ENCODE results near the gene ATP6V0E2. TPM values are rescaled to one million over a fixed set of nuclear protein-coding genes. Genes with fewer than 3 reads are reported as not detected.

The ATP6V0E2 gene
- total RNA-seq, 1 donor from 2014 or later: 40.8 TPM

DNA sequence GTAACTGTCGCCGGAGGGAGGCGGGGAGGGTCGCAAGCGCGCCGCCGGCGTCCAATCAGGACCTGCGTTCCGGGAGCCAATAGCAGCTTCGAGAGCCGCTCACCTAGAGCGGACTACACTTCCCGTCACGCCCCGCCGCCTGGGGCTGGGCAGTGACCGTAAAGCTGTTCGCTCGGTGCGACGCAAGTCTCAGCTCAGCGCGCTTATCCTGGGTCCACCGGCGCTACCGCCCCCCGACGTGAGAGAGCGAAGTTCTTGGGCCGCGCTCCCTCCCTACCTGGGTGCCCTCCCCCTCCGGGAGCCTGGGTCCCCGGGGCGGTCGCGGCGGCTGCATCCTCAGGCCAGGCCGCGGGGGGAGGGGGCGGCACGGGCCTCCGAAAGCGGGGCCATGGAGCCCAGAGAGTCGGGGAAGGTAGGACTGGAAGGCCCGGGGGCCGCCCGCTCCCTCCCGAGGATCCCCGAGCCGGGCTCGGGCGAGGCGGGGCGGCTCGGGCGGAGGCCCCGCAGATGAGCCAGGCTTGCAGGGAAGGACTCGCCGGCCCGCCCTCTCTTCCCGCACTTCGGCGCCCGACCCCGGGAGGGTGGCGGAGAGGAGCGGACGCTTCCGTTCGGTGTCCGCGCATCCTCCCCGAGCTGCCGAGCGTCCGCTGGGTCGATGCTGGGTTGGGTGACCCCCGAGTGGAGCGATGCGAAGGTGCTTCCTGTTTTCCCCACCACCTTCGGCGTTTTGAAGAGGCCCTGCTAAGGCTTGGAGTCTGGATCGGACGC is 35.4 kb upstream of the ATP6V0E2 start, which contains the start of gene ZNF862:
Gene ZNF862, plus strand, starts transcription at position 152 of the 768 bp plus-strand sequence. Its CDS starts 237 bp downstream, at position 389.
- TF ChIP-seq, protein P1, sequence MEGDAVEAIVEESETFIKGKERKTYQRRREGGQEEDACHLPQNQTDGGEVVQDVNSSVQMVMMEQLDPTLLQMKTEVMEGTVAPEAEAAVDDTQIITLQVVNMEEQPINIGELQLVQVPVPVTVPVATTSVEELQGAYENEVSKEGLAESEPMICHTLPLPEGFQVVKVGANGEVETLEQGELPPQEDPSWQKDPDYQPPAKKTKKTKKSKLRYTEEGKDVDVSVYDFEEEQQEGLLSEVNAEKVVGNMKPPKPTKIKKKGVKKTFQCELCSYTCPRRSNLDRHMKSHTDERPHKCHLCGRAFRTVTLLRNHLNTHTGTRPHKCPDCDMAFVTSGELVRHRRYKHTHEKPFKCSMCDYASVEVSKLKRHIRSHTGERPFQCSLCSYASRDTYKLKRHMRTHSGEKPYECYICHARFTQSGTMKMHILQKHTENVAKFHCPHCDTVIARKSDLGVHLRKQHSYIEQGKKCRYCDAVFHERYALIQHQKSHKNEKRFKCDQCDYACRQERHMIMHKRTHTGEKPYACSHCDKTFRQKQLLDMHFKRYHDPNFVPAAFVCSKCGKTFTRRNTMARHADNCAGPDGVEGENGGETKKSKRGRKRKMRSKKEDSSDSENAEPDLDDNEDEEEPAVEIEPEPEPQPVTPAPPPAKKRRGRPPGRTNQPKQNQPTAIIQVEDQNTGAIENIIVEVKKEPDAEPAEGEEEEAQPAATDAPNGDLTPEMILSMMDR (IDR thresholded peaks at IDR 0.05; ENCODE audit: insufficient read depth, low read length, poor library complexity, severe bottlenecking): no peak
- DNase-seq (ENCODE audit: low read depth): peak; percentile 92
- no peaks in the 10 kb centered on the region for H3K36me3 ChIP-seq (ENCODE audit: control insufficient read depth, insufficient read depth, low read length)
- peak within 1 kb of the TSS; percentile 84 for H3K4me3 ChIP-seq (ENCODE audit: low read depth, low read length)
- peaks cover 3% of the 10 kb centered on the region for H3K27me3 ChIP-seq (ENCODE audit: control insufficient read depth, insufficient read depth, low read length)

DNA sequence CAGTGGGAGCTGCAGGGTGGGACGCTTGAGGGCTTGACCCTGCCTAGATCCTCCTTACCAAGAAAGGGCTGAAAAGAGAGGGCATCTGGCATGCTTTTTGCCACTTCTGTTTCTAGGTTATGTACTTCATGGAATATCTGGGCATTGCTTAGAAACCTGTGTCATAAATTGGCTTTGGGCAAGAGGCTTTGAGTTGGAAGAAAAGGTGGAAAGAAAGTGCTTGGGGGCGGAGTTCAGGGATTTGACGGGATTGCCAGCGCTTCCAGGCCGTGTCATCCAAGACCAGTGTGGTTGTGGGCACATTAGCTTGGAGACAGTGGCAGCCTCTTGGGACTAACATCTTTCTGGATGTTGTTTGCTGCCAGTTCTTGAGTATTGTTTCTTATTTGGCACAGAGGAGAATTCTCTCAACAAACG is 34.8 kb upstream of the ATP6V0E2 start:
- no peak for DNase-seq (ENCODE audit: low read depth)
- Histone ChIP-seq H3K27me3 (ENCODE audit: control insufficient read depth, insufficient read depth, low read length) (peaks cover 1% of the 10 kb centered on the region), H3K4me3 (ENCODE audit: low read depth, low read length) (peak overlapping the region; percentile 84), H3K36me3 (ENCODE audit: control insufficient read depth, insufficient read depth, low read length) (no peaks in the 10 kb centered on the region)
- TF ChIP-seq, protein P1 (IDR thresholded peaks at IDR 0.05; ENCODE audit: insufficient read depth, low read length, poor library complexity, severe bottlenecking): peak; percentile 11

DNA sequence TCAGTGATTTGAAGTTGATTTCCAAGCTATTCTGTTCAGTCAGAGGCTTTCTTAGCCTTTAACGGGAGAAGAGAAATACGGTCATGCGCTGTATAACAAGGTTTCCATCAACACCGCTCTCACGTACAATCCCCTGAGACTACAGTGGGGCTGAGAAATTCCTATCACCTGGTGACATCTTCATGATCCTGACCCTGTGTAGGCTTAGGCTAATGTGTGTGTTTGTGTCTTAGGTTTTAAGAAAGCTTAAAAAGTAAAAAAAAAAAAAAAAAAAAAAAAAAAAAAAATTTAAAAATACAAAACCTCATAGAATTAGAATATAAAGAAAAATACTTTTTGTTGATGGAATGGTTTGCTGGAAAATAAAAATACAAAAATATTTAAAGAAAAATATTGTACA is 33.8 kb upstream of the ATP6V0E2 start:
- Histone ChIP-seq H3K4me3 (ENCODE audit: low read depth, low read length) (no peak overlapping the region), H3K27me3 (ENCODE audit: control insufficient read depth, insufficient read depth, low read length) (no peaks in the 10 kb centered on the region), H3K36me3 (ENCODE audit: control insufficient read depth, insufficient read depth, low read length) (no peaks in the 10 kb centered on the region)
- TF ChIP-seq, protein P1 (IDR thresholded peaks at IDR 0.05; ENCODE audit: insufficient read depth, low read length, poor library complexity, severe bottlenecking): no peak
- DNase-seq (ENCODE audit: low read depth): no peak

DNA sequence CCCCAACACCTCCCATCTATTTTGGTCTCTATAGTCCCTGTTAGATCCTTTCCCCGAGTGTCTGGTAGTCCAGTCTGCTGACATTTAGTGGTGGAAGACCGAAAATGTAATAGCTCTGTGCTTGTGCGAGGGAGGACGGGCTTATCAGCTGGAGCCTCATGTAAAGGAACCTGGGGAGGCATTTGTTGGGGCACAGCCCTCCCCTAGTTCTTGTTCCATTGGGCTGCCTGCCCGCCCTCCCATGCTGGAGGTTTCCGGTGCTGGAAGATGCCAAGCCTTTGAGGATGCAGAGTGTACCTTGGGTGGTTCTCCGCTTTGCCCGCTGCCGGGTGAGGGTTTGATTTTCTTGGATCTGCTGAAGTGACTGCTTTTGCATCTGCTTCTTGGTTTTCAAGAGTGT is 30.2 kb upstream of the ATP6V0E2 start:
- no peak for DNase-seq (ENCODE audit: low read depth)
- Histone ChIP-seq H3K4me3 (ENCODE audit: low read depth, low read length) (no peak overlapping the region), H3K36me3 (ENCODE audit: control insufficient read depth, insufficient read depth, low read length) (no peaks in the 10 kb centered on the region), H3K27me3 (ENCODE audit: control insufficient read depth, insufficient read depth, low read length) (no peaks in the 10 kb centered on the region)
- TF ChIP-seq, protein P1 (IDR thresholded peaks at IDR 0.05; ENCODE audit: insufficient read depth, low read length, poor library complexity, severe bottlenecking): no peak

DNA sequence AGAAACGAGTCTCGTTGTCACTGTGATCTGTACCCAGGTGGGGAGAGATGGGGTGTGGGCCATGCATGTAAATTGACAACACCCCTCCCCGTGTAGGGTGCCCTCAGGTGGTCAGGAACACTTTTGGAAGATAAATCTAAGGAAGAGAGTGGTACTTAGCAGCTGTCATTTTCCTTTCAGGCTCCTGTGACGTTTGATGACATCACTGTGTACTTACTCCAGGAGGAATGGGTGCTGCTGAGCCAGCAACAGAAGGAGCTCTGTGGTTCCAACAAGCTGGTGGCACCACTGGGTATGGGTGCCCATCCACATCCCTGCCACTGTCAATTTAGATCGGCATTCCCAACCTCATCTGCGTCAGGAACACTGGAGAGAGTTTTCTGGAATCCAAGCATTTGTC is 29.3 kb upstream of the ATP6V0E2 start:
- DNase-seq (ENCODE audit: low read depth): no peak
- H3K4me3 ChIP-seq (ENCODE audit: low read depth, low read length): no peak overlapping the region
- H3K36me3 ChIP-seq (ENCODE audit: control insufficient read depth, insufficient read depth, low read length): no peaks in the 10 kb centered on the region
- H3K27me3 ChIP-seq (ENCODE audit: control insufficient read depth, insufficient read depth, low read length): no peaks in the 10 kb centered on the region
- TF ChIP-seq, protein P1 (IDR thresholded peaks at IDR 0.05; ENCODE audit: insufficient read depth, low read length, poor library complexity, severe bottlenecking): no peak
